ENCODE data around the gene CTSZ.

DNA sequence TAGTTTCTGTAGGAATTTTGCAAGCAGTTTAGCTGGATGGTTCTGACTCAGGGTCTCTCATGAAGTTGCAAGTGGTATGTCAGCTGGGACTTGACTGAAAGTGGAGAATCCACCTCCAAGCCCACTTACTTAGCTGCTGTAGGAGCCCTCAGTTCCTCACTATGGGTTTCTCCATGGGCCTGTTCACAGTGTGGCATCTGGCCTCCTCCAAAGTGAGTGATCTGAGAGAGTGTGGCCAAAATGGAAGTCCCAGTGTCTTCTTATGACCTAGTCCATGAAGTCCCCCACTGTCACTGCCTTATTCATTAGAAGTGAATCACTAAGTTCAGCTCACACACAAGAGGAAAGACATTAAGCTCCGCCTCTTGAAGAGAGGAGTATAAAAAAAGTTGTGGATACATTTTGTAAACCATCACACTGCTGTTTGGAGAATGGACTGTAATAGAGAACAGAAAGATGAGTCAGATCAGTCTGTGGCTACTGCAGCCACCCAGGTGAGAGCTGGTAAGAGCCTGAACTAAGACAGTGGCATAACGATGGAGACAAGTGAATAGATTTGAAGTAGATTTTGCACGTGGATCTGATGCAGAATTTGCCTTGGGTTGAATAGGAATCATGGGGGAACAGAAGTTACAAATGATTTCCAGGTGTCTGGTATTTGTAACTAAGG is 30.9 kb downstream of the CTSZ start:
- TF ChIP-seq, protein P1, sequence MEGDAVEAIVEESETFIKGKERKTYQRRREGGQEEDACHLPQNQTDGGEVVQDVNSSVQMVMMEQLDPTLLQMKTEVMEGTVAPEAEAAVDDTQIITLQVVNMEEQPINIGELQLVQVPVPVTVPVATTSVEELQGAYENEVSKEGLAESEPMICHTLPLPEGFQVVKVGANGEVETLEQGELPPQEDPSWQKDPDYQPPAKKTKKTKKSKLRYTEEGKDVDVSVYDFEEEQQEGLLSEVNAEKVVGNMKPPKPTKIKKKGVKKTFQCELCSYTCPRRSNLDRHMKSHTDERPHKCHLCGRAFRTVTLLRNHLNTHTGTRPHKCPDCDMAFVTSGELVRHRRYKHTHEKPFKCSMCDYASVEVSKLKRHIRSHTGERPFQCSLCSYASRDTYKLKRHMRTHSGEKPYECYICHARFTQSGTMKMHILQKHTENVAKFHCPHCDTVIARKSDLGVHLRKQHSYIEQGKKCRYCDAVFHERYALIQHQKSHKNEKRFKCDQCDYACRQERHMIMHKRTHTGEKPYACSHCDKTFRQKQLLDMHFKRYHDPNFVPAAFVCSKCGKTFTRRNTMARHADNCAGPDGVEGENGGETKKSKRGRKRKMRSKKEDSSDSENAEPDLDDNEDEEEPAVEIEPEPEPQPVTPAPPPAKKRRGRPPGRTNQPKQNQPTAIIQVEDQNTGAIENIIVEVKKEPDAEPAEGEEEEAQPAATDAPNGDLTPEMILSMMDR (IDR thresholded peaks at IDR 0.05) = no peak
- TF ChIP-seq POLR2AphosphoS5 (IDR thresholded peaks at IDR 0.05) (no peak), POLR2A (IDR thresholded peaks at IDR 0.05) (no peak)
